GM18519 (cell line): ENCODE measurements around the gene FKBP1A.
"Not testable (repeated sequence)": the region's sequence is repeated elsewhere in the genome, so short reads cannot be mapped to it uniquely, and the experiment has no call there.

Source experiments
- ATAC-seq: cut with Tn5 transposase; IDR thresholded peaks from one replicate; pipeline ENCODE4 v1.9.1; 2021; ENCODE audit warnings: mild to moderate bottlenecking, moderate library complexity; ENCODE audit not compliant: unreplicated experiment, low FRiP score

FKBP1A gene

GRCh38 chr20:1369970-1370369, 22.9 kb downstream of the FKBP1A start:
- ATAC-seq: no peak

GRCh38 chr20:1368448-1369199, 24.2 kb downstream of the FKBP1A start:
- ATAC-seq: no peak

- no peak for ATAC-seq
Observed at GRCh38 chr20:1367479-1367878, 25.4 kb downstream of the FKBP1A start.

- no peak for ATAC-seq
Observed at GRCh38 chr20:1364106-1364505, 28.7 kb downstream of the FKBP1A start.

GRCh38 chr20:1363522-1363921, 29.3 kb downstream of the FKBP1A start:
- no peak for ATAC-seq

GRCh38 chr20:1362484-1362883, 30.4 kb downstream of the FKBP1A start:
- no peak for ATAC-seq

- ATAC-seq: no peak
Observed at GRCh38 chr20:1360094-1360846, 32.6 kb downstream of the FKBP1A start.

GRCh38 chr20:1357921-1358671, 34.8 kb downstream of the FKBP1A start:
- ATAC-seq: no peak

- no peak for ATAC-seq
Observed at GRCh38 chr20:1353956-1354355, 38.9 kb downstream of the FKBP1A start.

GRCh38 chr20:1346315-1346969, 46.4 kb downstream of the FKBP1A start:
- ATAC-seq: no peak

- ATAC-seq: no peak
Observed at GRCh38 chr20:1345756-1346093, 47.1 kb downstream of the FKBP1A start.

- no peak for ATAC-seq
Observed at GRCh38 chr20:1345030-1345755, 47.7 kb downstream of the FKBP1A start.

- ATAC-seq: not testable (repeated sequence)
Observed at GRCh38 chr20:1343446-1344124, 49.3 kb downstream of the FKBP1A start.

- no peak for ATAC-seq
Observed at GRCh38 chr20:1341561-1342265, 51.1 kb downstream of the FKBP1A start.

GRCh38 chr20:1338801-1339200, 54.1 kb downstream of the FKBP1A start:
- no peak for ATAC-seq

GRCh38 chr20:1338096-1338495, 54.8 kb downstream of the FKBP1A start:
- ATAC-seq: no peak

GRCh38 chr20:1337441-1337840, 55.4 kb downstream of the FKBP1A start:
- no peak for ATAC-seq

GRCh38 chr20:1336699-1337367, 56.0 kb downstream of the FKBP1A start:
- no peak for ATAC-seq
